PC-9 (cell line): ENCODE results near the gene PIK3R3. TPM values are rescaled to one million over a fixed set of nuclear protein-coding genes. Genes with fewer than 3 reads are reported as not detected.

Experiments
- BruUV-seq: library from RNA; stranded (reverse); fragments of 400-500 nt; replicated peaks from 2 replicates; lab custom pipeline; 2021; lab: Mats Ljungman, UMichigan
- CTCF ChIA-PET: fragments of 300-600 bp; sonication (Branson Sonifier 250); formaldehyde crosslinking; loops from one replicate; lab custom pipeline; 2022; ENCODE audit warnings: antibody characterized with exemption; lab: Charles Lee
- POLR2A ChIA-PET: fragments of 300-600 bp; sonication (Branson Sonifier 250); formaldehyde crosslinking; loops from one replicate; lab custom pipeline; 2022; ENCODE audit warnings: antibody characterized with exemption; ENCODE audit not compliant: unreplicated experiment; lab: Charles Lee
- DNase-seq, 2 experiments: peaks; one replicate each; pipeline versions ENCODE4 v3.0.0 to v3.0.0-alpha.2; 2015 to 2022; ENCODE audit warnings: mixed read lengths in 1 of 2
- H2AFZ ChIP-seq: fragments of 200-600 bp; sonication (generic); 2 replicates; pipeline ENCODE4 v1.8.1; 2017; ENCODE audit warnings: antibody characterized with exemption
- H3F3A ChIP-seq: fragments of 200-600 bp; sonication (generic); 2 replicates; pipeline ENCODE4 v1.8.1; 2017; ENCODE audit warnings: antibody characterized with exemption, mild to moderate bottlenecking, low read depth; ENCODE audit not compliant: insufficient read depth
- H3K27ac ChIP-seq: fragments of 200-600 bp; sonication (generic); 2 replicates; pipeline ENCODE4 v1.6.1; 2016; ENCODE audit warnings: mixed run types
- H3K27me3 ChIP-seq: fragments of 200-600 bp; sonication (generic); 2 replicates; pipeline ENCODE4 v1.6.1; 2016; ENCODE audit warnings: low read depth, mixed run types; ENCODE audit not compliant: insufficient read depth
- H3K36me3 ChIP-seq: fragments of 200-600 bp; sonication (generic); 2 replicates; pipeline ENCODE4 v1.6.1; 2016; ENCODE audit warnings: low read depth, mixed run types
- H3K4me1 ChIP-seq: fragments of 200-600 bp; sonication (generic); replicated peaks from 2 replicates; pipeline ENCODE4 v1.6.1; 2016; ENCODE audit warnings: mixed run types; ENCODE audit not compliant: insufficient read depth
- H3K4me2 ChIP-seq: fragments of 200-600 bp; sonication (generic); 2 replicates; pipeline ENCODE4 v1.6.1; 2017; ENCODE audit warnings: mixed run types
- H3K4me3 ChIP-seq: fragments of 200-600 bp; sonication (generic); 2 replicates; pipeline ENCODE4 v1.6.1; 2016; ENCODE audit warnings: mixed run types
- H3K79me2 ChIP-seq: fragments of 200-600 bp; sonication (generic); 2 replicates; pipeline ENCODE4 v1.6.1; 2017; ENCODE audit warnings: low read depth, mixed run types
- H3K9me2 ChIP-seq: fragments of 200-600 bp; sonication (generic); 2 replicates; pipeline ENCODE4 v1.8.1; 2017; ENCODE audit warnings: mild to moderate bottlenecking; ENCODE audit not compliant: insufficient read depth
- H3K9me3 ChIP-seq: fragments of 200-600 bp; sonication (generic); 2 replicates; pipeline ENCODE4 v1.8.1; 2016; ENCODE audit warnings: low read depth; ENCODE audit not compliant: insufficient read depth
- H4K20me1 ChIP-seq: fragments of 200-600 bp; sonication (generic); 2 replicates; pipeline ENCODE4 v1.8.1; 2017; ENCODE audit not compliant: insufficient read depth
- CTCF ChIP-seq: fragments of 200-600 bp; sonication (generic); conservative IDR thresholded peaks from 2 replicates; pipeline ENCODE4 v1.6.1; 2017; ENCODE audit warnings: mixed run types, antibody characterized with exemption, mild to moderate bottlenecking, moderate library complexity
- EZH2 ChIP-seq: fragments of 200-600 bp; sonication (generic); IDR thresholded peaks from 2 replicates; pipeline ENCODE4 v1.8.0; 2017; ENCODE audit warnings: antibody characterized with exemption, low read depth
- intact Hi-C: fragments of 100-400 bp; cut with micrococcal nuclease; formaldehyde crosslinking; loops from one replicate; pipeline ENCODE4 v1.10.0; 2022; ENCODE audit not compliant: unreplicated experiment
- total RNA-seq: library from RNA; stranded (reverse); gene quantifications from 2 replicates; pipeline ENCODE4 v1.2.3, GENCODE V29; 2021

PIK3R3 gene
- total RNA-seq, 1 experiment from 2014 or later, result 44.2 TPM

- Histone ChIP-seq H3K36me3 (peaks cover 25% of the 10 kb centered on the region), H3F3A (peaks cover 59% of the 10 kb centered on the region), H4K20me1 (peaks cover 14% of the 10 kb centered on the region; the same call in 1 of the 2 replicates), H3K27ac (no peak overlapping the region), H3K4me2 (no peak overlapping the region), H3K4me1 (peaks cover 31% of the 10 kb centered on the region), H2AFZ (no peak overlapping the region), H3K4me3 (no peak overlapping the region), H3K79me2 (peaks cover 91% of the 10 kb centered on the region), H3K9me3 (0 out of 2 replicates have a peak, but pooled peaks cover 5% of the 10 kb centered on the region), H3K27me3 (no peaks in the 10 kb centered on the region), H3K9me2 (no peaks in the 10 kb centered on the region)
- intact Hi-C loops, result loop anchor here (5.0 kb wide), 1 partner anchor 51 kb away; the partner anchor contains the start of gene PIK3R3
- ChIA-PET POLR2A (interaction anchor here (0.9 kb wide), 1 partner anchor 54 kb away, joined by 6 read pairs; no protein-coding TSS in a partner anchor), CTCF (no interaction called here)
- DNase-seq, result no peak
- BruUV-seq, result no TSS peak
- TF ChIP-seq CTCF (no peak), EZH2 (no peak)
Measured at GRCh38 chr1:46081619-46082018, 50.8 kb downstream of the PIK3R3 start.

DNA sequence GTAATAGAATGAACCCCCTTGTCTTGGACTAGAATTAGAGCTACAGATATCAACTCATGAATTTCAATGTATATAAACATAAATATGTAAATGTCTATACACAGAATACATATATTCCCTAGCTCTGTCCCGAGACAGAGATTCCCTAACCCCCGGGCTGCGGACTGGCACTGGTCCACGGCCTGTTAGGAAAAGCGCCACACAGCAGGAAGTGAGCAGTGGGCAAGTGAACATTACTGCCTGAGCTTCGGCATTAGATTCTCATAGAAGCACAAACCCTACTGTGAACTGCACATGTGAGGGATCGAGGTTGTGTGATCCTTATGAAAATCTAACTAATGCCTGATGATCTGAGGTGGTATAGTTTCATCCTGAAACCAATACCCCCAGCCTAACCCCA, 51.2 kb downstream of the PIK3R3 start:
- POLR2A ChIA-PET, result interaction anchor here (0.9 kb wide), 1 partner anchor 54 kb away, joined by 6 read pairs; no protein-coding TSS in a partner anchor
- Histone ChIP-seq H3K9me3 (0 out of 2 replicates have a peak, but pooled peaks cover 5% of the 10 kb centered on the region), H3K4me2 (no peak overlapping the region), H4K20me1 (peaks cover 14% of the 10 kb centered on the region; the same call in 1 of the 2 replicates), H3K36me3 (peaks cover 28% of the 10 kb centered on the region), H3F3A (peaks cover 55% of the 10 kb centered on the region), H3K27ac (no peak overlapping the region), H3K27me3 (no peaks in the 10 kb centered on the region), H2AFZ (no peak overlapping the region), H3K79me2 (peaks cover 91% of the 10 kb centered on the region), H3K4me1 (peaks cover 27% of the 10 kb centered on the region), H3K4me3 (no peak overlapping the region), H3K9me2 (no peaks in the 10 kb centered on the region)
- intact Hi-C loops, result loop anchor here (5.0 kb wide), 1 partner anchor 51 kb away; the partner anchor contains the start of gene PIK3R3
- BruUV-seq, result no TSS peak
- TF ChIP-seq EZH2 (no peak), CTCF (no peak)
- no peak for DNase-seq
- CTCF ChIA-PET, result no interaction called here

DNA sequence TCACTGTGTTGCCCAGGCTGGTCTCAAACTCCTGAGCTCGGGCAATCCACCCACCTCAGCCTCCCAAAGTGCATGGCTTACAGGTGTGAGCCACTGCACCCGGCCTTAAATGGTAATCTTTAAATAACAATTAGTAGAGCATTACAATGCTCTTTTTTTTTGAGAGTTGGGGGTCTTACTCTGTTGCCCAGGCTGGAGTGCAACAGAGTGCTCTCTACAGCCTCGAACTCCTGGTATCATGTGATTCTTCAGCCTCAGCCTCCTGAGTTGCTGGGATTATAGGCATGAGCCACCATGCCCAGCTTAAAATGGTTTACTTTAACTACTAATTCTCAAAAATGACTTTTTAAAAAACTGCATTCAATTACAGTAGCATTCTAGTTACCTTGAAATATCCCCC, 52.2 kb downstream of the PIK3R3 start:
- ChIA-PET POLR2A (interaction anchor here (0.7 kb wide), 1 partner anchor 52 kb away, joined by 4 read pairs; the partner anchor contains the start of gene PIK3R3), CTCF (interaction anchor here (0.7 kb wide), 1 partner anchor 531 kb away, joined by 3 read pairs; no protein-coding TSS in a partner anchor)
- peaks cover 90% of the 10 kb centered on the region for H3K79me2 ChIP-seq
- H3K27ac ChIP-seq, result no peak overlapping the region
- peaks cover 14% of the 10 kb centered on the region; the same call in 1 of the 2 replicates for H4K20me1 ChIP-seq
- H3F3A ChIP-seq, result peaks cover 54% of the 10 kb centered on the region
- H3K9me2 ChIP-seq, result no peaks in the 10 kb centered on the region
- no peak for DNase-seq
- no peak overlapping the region for H2AFZ ChIP-seq
- H3K4me3 ChIP-seq, result no peak overlapping the region
- H3K4me1 ChIP-seq, result peaks cover 17% of the 10 kb centered on the region
- H3K36me3 ChIP-seq, result peaks cover 37% of the 10 kb centered on the region
- H3K27me3 ChIP-seq, result no peaks in the 10 kb centered on the region
- intact Hi-C loops, result loop anchor here (5.0 kb wide), 1 partner anchor 52 kb away; the partner anchor contains the start of gene PIK3R3
- H3K9me3 ChIP-seq, result 0 out of 2 replicates have a peak, but pooled peaks cover 5% of the 10 kb centered on the region
- BruUV-seq, result no TSS peak
- no peak for TF ChIP-seq CTCF
- no peak for TF ChIP-seq EZH2
- H3K4me2 ChIP-seq, result no peak overlapping the region
